SIG-M5 (cell line): ENCODE data around the gene IFIT2.
"Not testable (repeated sequence)": the region's sequence is repeated elsewhere in the genome, so short reads cannot be mapped to it uniquely, and the experiment has no call there.

Source experiments
- DNase-seq: peaks from one replicate; lab custom pipeline; 2025; lab: John Stamatoyannopoulos, UW

IFIT2 gene

DNA sequence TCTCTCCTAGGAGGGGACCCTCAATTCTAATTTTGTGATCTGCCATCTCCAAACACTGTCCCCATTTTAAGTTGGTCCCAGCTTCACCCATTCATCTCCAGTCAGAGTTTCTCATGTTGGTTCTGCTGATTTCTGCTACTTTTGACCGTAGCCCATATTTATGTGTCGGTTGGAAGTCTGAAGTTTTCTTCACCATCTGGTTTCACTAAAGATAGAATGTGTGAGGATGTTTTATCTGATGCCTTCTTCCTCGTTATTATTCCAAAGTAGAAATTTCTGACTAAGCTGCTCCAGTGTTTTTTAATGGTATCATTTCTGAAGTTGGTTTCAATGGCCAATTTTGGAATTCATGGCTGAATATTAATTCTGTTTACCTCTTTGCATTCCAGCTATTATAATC is 21.3 kb upstream of the IFIT2 start:
- no peak for DNase-seq

GRCh38 chr10:89281606-89282395 is 20.0 kb upstream of the IFIT2 start:
- no peak for DNase-seq

GRCh38 chr10:89283025-89283935 is 18.6 kb upstream of the IFIT2 start:
- DNase-seq, result no peak

- DNase-seq, result no peak
Measured at GRCh38 chr10:89283936-89284475, 17.8 kb upstream of the IFIT2 start.

DNA sequence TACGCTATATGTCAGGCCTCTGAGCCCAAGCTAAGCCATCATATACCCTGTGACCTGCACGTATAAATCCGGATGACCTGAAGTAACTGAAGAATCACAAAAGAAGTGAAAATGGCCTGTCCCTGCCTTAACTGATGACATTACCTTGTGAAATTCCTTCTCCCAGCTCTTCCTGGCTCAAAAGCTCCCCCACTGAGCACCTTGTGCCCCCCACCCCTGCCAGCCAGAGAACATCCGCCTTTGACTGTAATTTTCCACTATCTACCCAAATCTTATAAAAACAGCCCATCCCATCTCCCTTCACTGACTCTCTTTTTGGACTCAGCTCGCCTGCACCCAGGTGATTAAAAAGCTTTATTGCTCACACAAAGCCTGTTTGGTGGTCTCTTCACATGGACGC is 17.1 kb upstream of the IFIT2 start:
- DNase-seq, result not testable (repeated sequence)

- not testable (repeated sequence) for DNase-seq
Measured at GRCh38 chr10:89285303-89285702, 16.5 kb upstream of the IFIT2 start.

DNA sequence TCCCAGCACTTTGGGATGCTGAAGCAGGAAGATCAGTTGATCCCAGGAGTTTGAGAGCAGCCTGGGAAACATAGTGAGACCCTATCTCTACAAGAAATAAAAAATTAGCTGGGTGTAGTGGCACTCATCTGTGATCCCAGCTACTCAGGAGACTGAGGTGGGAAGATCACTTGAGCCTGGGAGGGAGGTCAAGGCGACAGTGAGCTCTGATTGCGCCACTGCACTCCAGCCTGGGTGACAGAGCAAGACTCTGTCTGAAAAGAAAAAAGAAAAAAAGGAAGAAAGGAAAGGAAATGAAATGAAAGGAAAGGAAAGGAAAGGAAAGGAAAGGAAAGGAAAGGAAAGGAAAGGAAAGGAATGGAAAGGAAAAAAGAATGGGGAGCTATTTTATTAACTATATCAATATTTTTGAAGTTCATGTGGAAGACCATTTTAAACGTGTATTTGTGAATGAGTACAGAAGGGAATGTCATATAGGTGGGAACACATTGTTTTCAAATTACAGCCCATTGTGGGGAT is 7.1 kb upstream of the IFIT2 start:
- no peak for DNase-seq

DNA sequence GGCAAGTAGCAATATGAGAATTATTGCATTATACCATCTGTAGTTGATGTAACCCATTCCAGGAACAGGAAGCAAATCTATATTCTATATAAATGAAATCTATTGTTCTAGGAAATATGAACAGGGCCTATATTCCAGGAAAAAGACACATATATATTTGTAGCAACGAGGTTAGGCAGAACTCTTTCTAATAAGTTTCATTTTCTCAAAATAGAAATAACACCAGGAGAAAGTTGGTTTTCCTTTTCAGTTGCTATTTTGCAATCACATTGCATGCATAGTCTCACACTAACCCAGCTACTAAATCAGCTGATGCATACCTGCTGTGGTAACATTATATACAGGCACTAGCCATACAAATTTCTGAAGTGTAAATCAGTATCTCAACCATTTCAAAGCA is 6.2 kb upstream of the IFIT2 start:
- DNase-seq, result no peak

DNA sequence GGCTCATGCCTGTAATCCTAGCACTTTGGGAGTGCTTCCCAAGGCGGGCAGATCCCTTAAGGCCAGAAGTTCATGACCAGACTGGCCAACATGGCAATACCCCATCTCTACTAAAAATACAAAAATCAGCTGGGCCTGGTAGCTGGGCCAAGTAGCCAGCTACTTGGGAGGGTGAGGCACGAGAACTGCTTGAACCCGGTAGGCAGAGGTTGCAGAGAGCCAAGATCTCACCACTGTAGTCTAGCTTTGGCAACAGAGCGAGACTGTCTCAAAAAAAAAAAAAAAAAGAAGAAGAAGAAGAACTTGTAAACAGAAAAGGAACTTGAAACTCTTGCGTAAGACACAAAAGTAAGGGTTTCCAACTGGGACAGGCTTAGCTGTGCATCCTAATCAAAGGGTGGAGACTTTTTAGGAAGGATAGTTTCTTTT is 5.6 kb upstream of the IFIT2 start:
- peak; percentile 67 for DNase-seq

- no peak for DNase-seq
Measured at GRCh38 chr10:89297356-89297755, 4.5 kb upstream of the IFIT2 start.

GRCh38 chr10:89297791-89298190 is 4.1 kb upstream of the IFIT2 start:
- no peak for DNase-seq

GRCh38 chr10:89299031-89299430 is 2.8 kb upstream of the IFIT2 start:
- no peak for DNase-seq

- DNase-seq, result peak; percentile 51
Measured at GRCh38 chr10:89301232-89301631, 614 bp upstream of the IFIT2 start.

DNA sequence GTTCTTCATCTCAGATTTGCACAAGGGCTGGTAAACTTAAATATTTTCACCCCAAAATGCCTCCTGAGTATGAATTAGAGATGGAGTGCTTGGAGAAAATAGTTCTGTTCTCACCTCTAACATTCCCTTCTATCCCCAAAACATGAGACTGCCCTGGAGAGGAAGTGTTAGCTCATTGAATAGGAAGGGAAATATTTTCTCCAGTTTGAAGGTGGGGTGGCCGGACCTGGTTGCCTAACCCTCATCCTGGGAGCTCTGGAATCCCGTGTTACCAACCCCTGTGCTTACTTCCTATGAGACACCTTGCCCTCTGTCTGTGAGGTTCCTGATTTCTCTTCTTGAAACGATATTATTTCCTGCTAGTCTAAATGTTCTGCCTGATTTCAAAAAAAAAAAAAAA is 779 bp downstream of the IFIT2 start:
- DNase-seq, result no peak

DNA sequence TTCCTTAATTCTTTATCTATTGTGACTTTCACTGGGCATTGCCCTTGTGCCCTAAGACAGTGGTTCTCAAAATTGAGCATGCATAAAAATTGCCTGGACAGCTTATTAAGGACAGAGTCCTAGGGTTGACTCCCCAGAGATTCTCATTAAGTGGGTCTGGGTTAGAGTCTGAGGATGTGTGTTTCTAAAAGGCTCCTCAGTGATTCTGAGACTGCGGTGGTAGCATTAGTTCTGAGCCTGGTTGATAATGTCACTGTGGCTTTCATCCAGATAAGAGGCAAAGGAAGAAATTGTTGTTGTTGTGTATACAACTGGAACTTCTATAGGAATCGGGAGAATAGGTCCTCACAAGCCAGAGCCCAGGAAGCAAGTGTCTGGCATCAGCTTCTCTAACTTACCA is 1.3 kb downstream of the IFIT2 start:
- no peak for DNase-seq

DNA sequence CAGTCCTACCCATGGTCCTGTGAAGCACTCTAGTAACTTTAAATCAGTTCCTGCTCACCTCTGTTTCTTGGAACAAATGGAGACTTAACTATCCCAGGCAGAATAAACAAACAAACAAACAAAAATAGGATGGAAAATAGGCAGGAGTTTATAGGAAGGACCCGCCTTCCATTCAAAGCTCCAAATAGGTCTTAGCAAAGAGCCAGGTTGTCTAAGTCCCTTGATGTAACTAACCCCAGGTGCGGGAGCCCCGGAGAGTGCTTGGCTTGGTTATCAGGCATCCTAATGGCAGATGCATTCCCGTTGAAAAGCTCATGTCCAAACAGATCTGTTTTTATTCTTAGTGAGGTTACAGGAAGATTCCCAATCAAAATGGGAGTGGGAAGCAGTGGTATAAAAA is 2.2 kb downstream of the IFIT2 start:
- no peak for DNase-seq

- DNase-seq, result no peak
Measured at GRCh38 chr10:89304446-89304845, 2.6 kb downstream of the IFIT2 start.

- DNase-seq, result no peak
Measured at GRCh38 chr10:89304925-89305324, 3.1 kb downstream of the IFIT2 start.

DNA sequence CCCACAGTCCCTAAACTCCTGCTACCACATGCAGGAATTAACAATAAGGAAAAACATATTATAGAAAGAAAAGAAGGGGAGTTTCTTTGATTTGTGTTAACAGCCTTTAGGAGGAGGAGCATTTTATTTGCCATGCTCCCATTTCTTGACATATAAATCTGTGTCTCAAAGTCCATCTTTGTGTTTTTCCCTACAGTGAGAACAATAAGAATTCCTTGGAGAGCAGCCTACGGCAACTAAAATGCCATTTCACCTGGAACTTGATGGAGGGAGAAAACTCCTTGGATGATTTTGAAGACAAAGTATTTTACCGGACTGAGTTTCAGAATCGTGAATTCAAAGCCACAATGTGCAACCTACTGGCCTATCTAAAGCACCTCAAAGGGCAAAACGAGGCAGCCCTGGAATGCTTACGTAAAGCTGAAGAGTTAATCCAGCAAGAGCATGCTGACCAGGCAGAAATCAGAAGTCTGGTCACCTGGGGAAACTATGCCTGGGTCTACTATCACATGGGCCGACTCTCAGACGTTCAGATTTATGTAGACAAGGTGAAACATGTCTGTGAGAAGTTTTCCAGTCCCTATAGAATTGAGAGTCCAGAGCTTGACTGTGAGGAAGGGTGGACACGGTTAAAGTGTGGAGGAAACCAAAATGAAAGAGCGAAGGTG is 4.1 kb downstream of the IFIT2 start:
- DNase-seq, result no peak

DNA sequence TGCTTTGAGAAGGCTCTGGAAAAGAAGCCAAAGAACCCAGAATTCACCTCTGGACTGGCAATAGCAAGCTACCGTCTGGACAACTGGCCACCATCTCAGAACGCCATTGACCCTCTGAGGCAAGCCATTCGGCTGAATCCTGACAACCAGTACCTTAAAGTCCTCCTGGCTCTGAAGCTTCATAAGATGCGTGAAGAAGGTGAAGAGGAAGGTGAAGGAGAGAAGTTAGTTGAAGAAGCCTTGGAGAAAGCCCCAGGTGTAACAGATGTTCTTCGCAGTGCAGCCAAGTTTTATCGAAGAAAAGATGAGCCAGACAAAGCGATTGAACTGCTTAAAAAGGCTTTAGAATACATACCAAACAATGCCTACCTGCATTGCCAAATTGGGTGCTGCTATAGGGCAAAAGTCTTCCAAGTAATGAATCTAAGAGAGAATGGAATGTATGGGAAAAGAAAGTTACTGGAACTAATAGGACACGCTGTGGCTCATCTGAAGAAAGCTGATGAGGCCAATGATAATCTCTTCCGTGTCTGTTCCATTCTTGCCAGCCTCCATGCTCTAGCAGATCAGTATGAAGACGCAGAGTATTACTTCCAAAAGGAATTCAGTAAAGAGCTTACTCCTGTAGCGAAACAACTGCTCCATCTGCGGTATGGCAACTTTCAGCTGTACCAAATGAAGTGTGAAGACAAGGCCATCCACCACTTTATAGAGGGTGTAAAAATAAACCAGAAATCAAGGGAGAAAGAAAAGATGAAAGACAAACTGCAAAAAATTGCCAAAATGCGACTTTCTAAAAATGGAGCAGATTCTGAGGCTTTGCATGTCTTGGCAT is 4.8 kb downstream of the IFIT2 start:
- no peak for DNase-seq

- no peak for DNase-seq
Measured at GRCh38 chr10:89307269-89307577, 5.4 kb downstream of the IFIT2 start.
